NCI-H1105 (cell line): ENCODE results near the gene ACVR1.

Source experiments
- DNase-seq: peaks from one replicate; lab custom pipeline; 2025; lab: John Stamatoyannopoulos, UW

ACVR1 gene

DNA sequence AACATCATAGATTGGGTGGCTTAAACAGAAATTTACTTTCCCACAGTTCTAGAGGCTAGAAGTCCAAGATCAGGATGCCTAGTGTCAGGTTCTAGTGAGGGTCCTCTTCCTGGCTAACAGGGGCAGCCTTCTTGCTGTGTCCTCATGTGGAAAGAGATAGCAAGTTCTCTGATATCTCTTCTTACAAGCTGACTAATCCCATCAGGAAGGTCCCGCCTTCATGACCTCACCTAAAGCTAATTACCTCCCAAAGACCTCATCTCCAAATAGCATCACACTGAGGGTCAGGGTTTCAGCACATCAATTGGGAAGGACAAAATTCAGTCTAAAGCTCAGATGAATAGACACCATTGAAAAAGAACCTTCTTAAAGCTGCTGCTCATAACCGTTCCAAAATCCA lies 22.9 kb downstream of the ACVR1 start:
- DNase-seq: no peak

DNA sequence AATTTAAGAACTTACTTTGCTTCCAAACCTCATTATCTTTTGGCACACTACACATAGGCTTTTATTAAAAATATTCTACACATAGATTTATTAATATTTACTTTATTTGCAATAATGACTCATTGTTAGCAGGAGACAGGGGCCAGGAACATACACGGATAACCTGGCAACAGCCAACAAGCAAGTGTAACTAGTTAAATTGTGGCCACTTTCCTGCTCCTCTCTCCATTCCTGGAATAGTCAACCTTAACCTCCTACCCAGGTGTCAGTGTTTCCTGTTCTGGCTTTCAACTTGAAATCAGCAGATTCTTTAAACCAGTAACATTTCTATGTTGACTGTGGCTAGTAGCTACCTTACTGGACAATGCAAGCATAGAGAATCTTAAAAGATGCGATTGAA lies 26.5 kb downstream of the ACVR1 start:
- no peak for DNase-seq

DNA sequence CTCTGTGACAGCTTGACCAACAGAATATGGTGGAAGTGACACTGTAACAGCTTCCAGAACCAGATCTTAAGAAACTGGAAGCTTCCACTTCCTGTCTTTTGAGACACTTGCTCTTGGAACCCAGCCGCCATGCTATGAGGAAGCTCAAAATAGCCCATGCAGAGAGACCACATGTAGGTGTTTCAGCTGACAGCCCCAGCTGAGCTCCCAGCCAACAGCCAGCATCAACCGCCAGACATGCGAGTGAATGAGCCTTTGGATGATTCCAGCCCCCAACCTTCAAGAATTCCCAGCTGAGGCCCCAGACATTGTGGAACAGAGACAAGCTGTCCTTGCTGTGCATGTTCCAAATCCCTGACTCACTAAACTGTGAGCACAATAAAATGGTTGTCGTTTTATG lies 27.9 kb downstream of the ACVR1 start:
- DNase-seq: no peak

DNA sequence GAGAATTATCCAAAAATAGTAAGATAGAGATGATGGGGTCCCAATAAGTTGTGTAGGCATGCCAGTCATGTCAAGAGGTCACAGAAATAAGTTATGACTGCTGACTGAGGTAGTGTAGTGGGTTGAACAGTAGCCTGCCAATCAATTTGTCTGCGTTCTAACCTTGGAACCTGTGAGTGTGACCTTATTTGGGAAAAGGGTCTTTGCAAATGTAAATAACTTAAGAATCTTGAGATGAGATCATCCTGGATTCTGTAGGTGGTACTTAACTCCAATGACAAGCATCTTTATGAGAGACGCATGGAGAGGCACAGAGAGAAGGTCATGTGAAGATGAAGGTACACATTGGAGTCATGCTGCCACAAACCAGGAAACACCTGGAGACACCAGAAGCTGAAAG lies 31.0 kb downstream of the ACVR1 start:
- DNase-seq: no peak

DNA sequence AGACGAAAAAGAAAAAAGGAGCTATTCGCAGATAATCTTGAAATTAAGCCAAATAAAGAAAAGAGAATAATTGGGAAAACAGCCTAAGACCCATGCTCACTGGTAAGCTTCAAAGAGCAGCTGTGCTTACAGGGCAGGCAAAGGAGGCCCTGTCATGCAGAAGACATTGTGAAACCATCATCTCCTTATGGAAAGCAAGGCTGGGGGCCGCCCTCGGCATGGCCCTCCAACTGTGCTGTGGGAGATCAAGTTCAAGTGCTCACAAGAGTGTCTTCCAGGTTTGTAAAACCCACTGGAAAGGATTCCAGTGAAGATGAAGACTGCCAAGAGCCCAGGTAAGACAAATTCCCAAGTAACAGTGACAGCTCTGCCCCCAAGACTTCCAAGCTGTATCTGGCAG lies 32.2 kb downstream of the ACVR1 start:
- DNase-seq: no peak

DNA sequence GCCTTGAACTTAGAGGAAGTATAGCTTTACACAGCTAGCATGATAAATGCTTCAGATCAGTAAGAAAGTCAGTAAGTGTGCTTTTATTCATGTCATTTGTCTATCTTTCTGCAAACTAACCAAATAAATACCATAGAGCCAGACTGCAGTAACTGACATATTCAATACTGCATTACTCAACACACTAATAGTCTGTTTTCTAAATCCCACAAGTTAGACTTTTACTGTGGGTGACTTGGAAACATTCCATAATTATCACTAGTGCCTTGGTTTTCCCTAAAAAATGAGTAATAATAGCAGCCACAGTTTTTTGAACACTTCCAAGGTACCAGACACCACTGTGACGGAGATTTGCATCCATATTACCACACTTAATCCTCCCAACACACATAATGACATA lies 33.0 kb downstream of the ACVR1 start:
- no peak for DNase-seq

DNA sequence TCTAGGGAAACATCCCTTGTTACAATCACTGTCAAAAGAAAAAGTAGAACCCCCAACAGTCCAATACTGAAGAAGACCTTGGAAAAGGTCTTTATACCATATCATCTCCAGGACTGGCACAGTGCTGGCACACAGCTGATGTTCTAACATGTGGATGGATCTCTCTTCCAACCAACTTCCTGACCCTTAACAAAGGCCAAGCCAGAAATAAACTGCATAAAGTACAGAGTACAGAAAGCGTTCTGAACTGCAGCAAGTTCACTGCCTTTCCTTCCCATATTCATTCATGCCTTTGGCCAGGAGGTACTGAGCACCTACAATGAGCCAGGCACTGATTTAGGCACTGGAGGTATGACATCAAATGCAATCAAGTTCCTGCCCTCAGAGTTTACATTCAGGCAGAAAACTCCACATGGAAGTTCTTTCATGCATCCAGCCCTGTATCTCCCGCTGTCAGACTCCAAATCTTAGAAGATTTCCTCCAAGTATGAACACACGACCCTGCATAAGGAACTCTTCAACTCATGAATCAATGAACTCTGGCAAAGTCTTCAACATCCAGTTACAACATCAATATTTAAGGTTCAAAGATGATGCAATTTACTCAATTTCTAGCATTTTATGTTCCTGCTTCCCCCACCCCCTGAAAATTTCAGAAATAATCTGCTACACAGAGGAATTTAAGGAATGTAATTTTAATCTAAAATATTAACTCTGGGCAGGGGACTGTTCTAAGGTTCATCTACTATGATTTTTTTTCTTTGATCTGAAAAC lies 33.8 kb downstream of the ACVR1 start:
- DNase-seq: no peak

DNA sequence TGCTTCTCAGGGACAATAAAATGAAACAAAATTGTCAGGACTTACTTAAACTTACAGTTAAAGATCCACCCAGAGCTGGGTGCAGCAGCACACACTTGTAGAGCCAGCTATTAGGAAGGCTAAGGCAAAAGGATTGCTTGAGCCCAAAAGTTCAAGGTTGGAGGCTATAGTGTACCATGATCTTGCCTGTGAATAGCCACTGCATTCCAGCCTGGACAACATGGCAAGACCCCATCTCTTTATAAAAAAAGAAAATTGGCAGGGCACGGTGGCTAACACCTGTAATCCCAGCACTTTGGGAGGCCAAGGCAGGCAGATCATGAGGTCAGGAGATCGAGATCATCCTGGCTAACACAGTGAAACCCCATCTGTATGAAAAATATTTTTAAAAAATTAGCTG lies 34.6 kb downstream of the ACVR1 start:
- no peak for DNase-seq

DNA sequence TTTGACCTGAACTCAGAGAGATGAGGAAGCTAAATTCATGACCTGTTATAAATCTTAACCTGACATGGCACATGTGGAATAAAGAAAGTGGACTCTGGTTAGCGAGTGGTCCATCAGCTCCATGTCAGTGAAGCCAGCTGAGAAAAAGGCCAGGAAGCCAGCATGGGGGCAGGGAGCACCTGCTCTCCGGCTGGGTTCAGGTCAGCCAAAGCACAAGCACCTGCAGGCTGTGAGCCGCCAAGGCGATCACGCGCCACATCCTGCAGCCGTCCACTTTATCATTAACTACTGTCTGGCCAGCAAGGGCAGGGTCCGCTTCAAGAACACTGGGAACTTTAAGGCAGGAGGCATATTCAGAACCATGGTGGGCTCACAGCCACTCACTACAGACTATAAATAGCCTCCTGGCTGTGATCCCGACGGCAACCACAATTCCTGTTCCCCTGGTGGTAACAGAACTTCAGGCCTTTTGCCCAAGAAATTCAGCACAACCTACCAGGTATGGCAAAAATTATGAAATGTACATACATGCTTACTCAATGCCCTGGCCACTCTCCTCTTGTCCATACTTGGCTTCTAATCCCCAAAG lies 35.5 kb downstream of the ACVR1 start:
- no peak for DNase-seq

DNA sequence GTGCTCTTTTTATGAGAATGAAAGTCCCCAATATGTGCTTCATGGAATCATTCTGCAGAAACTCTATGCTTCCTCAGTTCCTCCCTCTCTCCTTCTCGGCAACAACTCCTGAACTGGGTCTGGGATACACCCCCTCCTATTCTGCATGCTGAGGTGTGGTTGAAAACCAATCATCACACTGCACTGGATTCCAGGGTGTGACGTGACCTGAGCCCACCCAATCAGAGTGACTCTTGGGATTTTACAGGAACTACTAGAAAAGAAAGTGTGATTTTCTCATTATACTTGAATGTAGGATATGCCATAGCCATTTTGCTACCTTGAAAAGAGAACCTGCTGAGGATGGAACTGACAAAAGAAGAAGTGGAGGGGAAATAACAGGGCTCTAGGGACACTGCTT lies 36.3 kb downstream of the ACVR1 start:
- DNase-seq: no peak

DNA sequence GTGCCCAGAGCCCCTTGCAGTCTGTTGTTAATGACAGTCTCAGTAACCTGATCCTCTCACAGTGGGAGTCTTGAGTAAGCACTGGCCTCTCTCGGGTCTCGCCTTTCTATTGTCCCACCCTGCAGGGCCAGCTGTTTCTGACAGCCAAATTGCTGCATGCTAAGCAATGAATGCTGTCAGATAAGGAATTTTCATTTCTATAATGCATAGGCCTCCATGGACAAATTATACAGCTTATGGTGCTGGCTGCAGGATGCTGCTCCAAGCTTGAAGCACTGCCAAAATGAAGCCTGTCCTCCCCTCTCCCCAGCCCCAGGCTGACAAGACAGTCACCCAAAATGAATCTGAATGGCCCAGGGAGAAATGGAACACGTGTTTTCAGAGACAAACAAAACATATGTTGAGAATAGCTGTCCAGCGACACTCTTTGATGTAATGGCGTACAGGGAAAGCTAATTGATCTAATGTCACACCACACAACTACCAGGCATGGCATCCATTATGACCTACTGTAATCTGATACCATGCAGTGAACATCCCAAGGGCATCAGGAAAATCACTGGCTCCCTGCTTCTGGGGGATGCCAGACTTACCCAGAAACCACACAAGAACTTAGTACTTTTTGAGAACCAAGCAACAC lies 36.8 kb downstream of the ACVR1 start:
- peak; percentile 77 for DNase-seq

DNA sequence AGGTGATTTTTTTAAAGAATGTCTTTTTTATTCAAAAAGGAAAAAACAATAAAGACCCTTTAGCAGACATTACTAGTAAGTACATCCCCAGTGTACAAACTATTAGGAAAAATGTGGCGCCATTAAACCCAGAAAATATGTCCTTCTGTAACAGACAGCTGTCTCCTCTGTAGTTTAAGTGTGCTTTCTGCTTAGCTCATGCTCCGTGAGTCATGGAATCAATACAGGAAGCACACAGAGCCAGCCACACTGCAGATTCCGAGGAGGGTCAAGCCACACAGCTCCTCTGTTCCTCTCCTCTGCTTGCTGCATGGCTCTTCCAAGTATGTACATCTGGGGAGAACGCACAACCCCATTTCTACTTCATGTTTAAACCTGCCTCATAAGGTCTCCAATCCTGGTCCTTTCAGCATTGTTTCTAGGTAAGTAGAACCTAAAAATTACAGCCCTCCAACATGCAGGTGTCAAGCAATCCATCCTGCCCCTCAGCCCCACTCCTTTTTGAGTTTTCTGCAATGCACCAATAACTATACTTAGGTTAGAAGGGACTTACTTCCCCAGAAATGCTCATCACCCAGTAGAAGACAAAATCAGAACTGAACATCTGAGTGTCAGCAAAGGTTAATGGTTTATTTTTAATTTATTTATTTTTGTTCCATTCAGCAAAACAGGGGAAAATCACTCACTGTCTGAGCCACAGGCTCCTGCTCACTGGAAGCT lies 37.5 kb downstream of the ACVR1 start:
- DNase-seq: no peak

DNA sequence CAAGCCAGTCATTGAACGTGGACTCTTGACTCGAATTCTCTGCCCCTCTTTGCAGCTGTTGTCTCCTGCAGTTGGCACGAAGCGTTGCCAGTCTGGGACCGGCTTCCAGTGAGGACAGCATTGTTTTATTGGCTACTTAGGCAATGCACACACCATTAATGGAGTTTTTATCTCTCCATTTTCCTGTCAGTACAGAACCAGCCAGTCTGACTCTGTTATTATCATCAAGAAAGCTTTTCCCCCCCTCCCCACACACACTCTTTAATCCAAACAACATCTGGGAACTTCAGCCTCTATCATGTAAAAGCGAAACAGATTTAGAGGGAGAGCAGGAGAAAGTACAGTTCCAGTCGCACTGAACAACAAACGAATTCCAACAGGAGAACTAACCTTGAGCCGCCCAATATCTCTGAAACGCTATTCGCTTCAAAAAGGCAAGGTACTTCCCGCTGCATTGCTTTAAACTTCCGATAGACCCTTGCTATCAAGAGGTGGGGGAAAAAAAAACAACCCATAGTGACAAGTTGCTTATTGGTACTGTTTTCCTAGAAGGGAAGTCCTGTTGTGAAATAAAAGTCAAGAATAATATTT lies 38.2 kb downstream of the ACVR1 start:
- DNase-seq: peak; percentile 58

DNA sequence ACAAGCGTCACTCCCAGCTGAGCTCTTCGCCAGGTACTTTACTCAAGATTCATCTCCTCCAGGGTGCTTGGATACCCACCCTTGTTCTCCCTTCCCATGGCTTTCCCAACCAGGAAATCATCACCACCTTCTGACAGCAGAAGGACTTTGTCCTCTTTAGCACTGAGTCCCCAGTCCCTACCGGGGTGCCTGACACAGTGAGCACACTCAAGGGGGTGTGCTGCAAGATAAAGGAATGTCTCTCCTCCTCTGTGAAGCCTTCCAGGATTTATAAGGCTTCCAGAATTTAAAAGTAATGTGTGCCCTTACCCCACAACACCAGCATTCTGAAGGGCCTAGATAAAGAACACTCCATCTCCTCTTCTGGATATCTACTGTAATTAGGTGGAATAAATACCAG lies 39.6 kb downstream of the ACVR1 start:
- DNase-seq: no peak

DNA sequence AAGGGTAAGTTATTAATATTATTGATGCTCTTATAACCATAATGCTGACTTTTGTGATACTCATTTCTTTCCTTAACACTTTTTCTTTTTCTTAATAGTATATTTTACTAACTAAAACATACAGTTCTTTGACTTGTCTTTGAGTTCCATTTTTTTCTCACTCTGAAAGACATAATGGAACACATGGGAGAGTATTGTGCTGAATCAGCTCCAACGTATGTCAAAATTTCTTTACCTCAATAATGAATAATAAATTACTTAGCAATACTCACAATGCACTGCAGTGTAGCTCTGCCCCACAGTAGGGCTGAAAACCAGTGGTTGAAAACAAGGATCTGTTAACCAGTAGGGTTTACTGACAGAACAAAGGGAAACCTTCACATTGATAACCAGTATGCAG lies 40.7 kb downstream of the ACVR1 start:
- DNase-seq: no peak

DNA sequence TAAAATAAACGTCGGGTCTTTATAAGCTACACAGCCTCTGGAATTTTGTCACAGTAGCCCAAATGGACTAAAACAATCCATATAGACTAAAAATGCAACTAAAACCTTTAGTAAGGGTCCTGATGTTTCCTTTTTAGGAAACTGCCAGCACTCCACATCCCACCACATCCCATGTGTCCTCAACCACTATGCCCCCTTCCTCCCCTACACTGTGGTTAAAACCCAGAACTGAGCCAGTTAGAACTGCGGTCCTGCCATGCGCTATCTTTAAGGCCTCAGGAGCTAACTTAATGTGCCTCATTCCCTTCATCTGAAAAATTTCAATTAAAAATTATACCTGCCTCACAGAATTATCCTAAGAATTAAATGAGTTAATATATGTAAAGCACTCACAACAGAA lies 41.1 kb downstream of the ACVR1 start:
- no peak for DNase-seq

DNA sequence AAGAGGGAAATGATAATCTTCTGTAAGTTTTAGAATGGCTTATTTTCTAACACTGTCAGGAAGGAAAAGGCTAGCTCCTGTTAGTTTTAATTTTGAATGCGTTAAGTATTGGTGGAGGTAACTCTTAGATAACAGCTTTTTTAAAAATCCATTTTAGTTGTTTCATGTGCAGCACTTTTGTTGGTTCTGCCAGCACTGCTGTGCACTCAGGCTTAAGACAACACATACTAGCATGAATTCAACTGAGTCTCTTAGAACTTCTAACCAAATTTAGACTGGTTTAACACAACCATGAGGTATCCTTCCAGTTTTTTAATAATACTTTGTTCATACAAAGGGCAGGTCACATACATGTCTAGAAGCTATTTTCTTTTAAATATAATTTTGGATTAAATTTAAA lies 42.4 kb downstream of the ACVR1 start:
- no peak for DNase-seq

DNA sequence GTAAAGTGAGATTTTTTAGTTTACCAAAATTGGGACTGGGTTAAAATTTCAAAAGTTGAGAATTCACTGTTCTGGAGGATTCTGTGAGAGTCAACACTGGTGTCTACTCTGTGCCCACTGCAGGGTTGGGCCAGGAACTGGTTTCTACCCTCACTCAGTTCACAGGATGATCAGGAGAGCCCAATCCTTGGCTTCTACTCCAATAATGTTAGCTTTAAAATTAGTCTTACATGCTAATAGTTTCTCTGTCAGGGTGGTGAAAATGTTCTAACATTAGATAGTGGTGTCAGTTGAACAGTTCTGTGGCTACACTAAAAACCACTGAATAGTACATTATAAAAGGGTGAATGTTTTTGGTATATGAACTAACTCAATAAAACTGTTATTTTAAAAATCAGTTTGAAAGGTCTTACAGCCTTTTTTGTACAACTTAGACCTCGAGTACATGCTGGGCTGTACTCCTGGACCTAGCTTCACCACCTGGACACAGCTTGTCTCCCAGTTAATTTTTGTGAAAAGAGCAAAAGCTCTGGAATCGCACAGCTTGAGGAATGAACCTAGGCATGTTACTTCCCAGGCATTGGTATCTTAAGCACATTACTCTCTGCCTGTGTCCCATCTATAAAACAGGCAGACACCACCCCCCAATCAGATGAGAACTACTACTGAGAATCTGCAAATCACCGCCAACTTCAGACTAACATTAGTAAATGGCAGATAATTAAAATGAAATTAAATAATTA lies 44.4 kb downstream of the ACVR1 start:
- DNase-seq: no peak

DNA sequence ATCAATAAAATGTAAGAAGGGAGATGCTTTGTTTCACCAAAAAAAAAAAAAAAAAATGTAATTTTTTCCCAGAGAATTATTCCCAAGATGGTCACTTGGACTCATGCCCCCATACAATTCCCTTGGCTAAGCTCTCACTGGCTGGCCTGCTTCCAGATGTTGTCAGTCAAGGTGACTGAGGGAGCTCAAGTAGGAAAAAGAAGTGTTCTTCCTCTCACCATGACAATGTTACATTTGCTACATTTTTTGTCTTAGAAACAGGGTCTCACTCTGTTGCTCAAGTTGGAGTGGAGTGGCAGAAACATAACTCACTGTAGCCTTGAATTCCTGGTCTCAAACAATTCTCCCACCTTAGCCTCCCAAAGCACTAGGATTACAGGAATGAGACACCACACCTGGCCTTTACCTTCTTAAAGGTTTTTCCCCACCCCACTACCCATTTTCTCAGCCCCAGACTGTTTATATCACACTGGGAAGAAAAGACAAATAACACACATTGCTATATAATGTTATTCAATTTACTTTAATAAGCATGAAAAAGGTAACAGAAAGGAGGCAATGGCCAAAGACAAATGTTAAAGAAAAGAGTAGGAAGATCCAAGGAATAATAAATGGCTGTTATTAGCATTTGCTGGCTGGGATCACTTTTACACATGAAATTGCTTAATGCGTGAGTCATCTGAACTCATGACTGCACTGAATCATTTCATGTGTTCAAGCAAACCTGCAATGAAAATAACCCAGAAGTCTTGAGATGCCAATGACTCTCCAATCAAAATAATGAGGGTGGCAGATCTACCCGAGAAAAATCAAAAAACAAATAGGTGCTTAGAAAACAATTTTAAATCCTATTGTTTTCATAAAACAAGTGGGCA lies 45.2 kb downstream of the ACVR1 start:
- DNase-seq: no peak

DNA sequence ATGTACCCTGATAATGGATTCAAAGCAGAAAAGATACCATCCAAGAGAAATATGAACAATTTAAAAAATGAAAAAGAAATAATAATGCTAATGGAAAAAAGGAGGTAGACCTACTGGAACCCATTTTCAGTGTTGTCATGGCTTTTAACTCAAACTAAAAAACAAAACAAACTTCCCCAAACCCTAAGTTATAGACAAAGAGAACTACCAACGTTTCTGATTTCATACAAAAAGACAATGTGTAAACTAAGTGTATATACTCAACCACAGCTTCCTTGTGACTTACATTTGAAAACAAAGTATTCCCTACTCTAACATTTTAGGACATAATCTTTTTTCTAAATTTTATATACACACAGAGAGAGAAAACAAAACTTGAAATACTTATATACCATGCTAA lies 45.9 kb downstream of the ACVR1 start:
- DNase-seq: no peak

DNA sequence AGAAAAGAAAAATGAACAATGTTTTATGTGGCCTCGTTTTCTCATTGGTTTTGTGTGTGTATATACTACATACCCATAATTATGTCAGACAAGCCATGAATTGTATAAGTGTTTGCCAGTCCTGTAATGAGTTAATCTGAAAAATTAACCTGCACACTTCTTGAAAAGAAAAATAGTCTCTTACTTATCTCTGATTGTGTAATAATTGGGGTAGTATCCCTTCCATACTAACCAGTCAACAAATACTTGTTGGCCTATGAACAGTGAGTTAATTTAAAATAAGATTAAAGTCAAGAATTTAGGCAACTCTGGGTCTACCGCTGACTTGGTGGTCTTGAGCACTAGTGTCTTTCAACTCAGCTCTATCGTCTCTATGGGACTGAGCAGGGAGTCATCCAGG lies 48.8 kb downstream of the ACVR1 start:
- DNase-seq: no peak
